ENCODE results near the gene CTSL.

DNA sequence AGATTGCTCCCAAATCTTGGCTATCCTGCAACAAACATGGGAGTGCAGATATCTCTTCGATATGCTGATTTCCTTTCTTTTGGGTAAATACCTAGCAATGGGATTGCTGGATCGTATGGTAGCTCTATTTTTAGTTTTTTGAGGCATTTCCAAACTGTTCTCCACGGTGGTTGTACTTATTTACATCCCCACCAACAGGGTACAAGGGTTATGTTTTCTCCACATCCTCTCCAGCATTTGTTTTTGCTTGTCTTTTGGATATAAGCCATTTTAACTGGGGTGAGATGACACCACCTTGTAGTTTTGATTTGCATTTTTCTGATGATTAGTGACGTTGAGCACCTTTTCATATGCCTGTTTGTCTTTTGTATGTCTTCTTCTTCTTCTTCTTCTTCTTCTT is 20.3 kb downstream of the CTSL start:
- TF ChIP-seq, protein P1, sequence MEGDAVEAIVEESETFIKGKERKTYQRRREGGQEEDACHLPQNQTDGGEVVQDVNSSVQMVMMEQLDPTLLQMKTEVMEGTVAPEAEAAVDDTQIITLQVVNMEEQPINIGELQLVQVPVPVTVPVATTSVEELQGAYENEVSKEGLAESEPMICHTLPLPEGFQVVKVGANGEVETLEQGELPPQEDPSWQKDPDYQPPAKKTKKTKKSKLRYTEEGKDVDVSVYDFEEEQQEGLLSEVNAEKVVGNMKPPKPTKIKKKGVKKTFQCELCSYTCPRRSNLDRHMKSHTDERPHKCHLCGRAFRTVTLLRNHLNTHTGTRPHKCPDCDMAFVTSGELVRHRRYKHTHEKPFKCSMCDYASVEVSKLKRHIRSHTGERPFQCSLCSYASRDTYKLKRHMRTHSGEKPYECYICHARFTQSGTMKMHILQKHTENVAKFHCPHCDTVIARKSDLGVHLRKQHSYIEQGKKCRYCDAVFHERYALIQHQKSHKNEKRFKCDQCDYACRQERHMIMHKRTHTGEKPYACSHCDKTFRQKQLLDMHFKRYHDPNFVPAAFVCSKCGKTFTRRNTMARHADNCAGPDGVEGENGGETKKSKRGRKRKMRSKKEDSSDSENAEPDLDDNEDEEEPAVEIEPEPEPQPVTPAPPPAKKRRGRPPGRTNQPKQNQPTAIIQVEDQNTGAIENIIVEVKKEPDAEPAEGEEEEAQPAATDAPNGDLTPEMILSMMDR (IDR thresholded peaks at IDR 0.05) = no peak
- TF ChIP-seq POLR2A (IDR thresholded peaks at IDR 0.05; ENCODE audit: low read depth) = no peak

Measured in esophagus muscularis mucosa (tissue), 3 donors.